Lower lobe of right lung (tissue), 2 donors: Measurements from ENCODE around the gene SCYGR3. TPM values are rescaled to one million over a fixed set of nuclear protein-coding genes. Genes with fewer than 3 reads are reported as not detected.

ENCODE experiments used
- ATAC-seq, 2 donors: fragments of 200-7000 bp; cut with Tn5 transposase; one replicate each; pipeline ENCODE4 v1.9.1; 2020 to 2022; ENCODE audit warnings: mild to moderate bottlenecking in 2 of 2, moderate library complexity in 2 of 2
- DNase-seq: peaks from one replicate; pipeline ENCODE4 v3.0.0-alpha.2; 2020
- H3K27ac ChIP-seq: fragments of 200-600 bp; one replicate; pipeline ENCODE4 v1.8.0; 2022
- H3K27me3 ChIP-seq: fragments of 200-600 bp; one replicate; pipeline ENCODE4 v1.8.0; 2022; ENCODE audit warnings: low read depth
- H3K36me3 ChIP-seq: fragments of 200-600 bp; one replicate; pipeline ENCODE4 v1.8.0; 2022; ENCODE audit warnings: mild to moderate bottlenecking
- H3K4me1 ChIP-seq: fragments of 200-600 bp; one replicate; pipeline ENCODE4 v1.8.0; 2022
- H3K4me3 ChIP-seq: fragments of 200-600 bp; one replicate; pipeline ENCODE4 v1.8.0; 2022; ENCODE audit warnings: mild to moderate bottlenecking
- H3K9me3 ChIP-seq: fragments of 200-600 bp; one replicate; pipeline ENCODE4 v1.8.0; 2022
- CTCF ChIP-seq: fragments of 200-600 bp; IDR thresholded peaks from one replicate; pipeline ENCODE4 v1.8.0; 2022; ENCODE audit warnings: antibody characterized with exemption, mild to moderate bottlenecking
- intact Hi-C: fragments of 100-400 bp; cut with DNase I; formaldehyde crosslinking; loops from one replicate; pipeline ENCODE4 v1.11.0; 2022
- total RNA-seq: library from RNA; stranded (reverse); fragmentation: NEBNext Ultra II Directional; extraction: Animal tissue kit (Norgen Biotek cat#: 25700); gene quantifications from one replicate; pipeline ENCODE4 v1.2.1, GENCODE V29; 2021
- donor health status: DM: no; HTN: yes; CAD: no; lungs with severe emphysema.

SCYGR3 gene
- total RNA-seq, 1 donor from 2014 or later = not detected

GRCh38 chr2:227577555-227577954 lies 37.1 kb downstream of the SCYGR3 start:
- no peaks in the 10 kb centered on the region for H3K27me3 ChIP-seq
- no peak for ATAC-seq
- intact Hi-C loops = no loop called here

GRCh38 chr2:227576812-227577211 lies 37.8 kb downstream of the SCYGR3 start:
- no peak for ATAC-seq
- Histone ChIP-seq H3K36me3 (no peaks in the 10 kb centered on the region), H3K27me3 (no peaks in the 10 kb centered on the region), H3K4me3 (no peak overlapping the region), H3K9me3 (no peaks in the 10 kb centered on the region), H3K4me1 (no peaks in the 10 kb centered on the region), H3K27ac (no peak overlapping the region)
- no peak for DNase-seq
- intact Hi-C loops = no loop called here
- no peak for TF ChIP-seq CTCF

More at GRCh38 chr2:227577555-227577954, 37.1 kb downstream of the SCYGR3 start:
- Histone ChIP-seq H3K4me3 (no peak overlapping the region), H3K9me3 (no peaks in the 10 kb centered on the region), H3K4me1 (no peaks in the 10 kb centered on the region), H3K27ac (no peak overlapping the region), H3K36me3 (no peaks in the 10 kb centered on the region)
- DNase-seq = no peak
- no peak for TF ChIP-seq CTCF

- Histone ChIP-seq H3K4me3 (no peak overlapping the region), H3K27me3 (no peaks in the 10 kb centered on the region), H3K9me3 (no peaks in the 10 kb centered on the region), H3K27ac (no peak overlapping the region), H3K4me1 (no peaks in the 10 kb centered on the region), H3K36me3 (no peaks in the 10 kb centered on the region)
- intact Hi-C loops = no loop called here
- ATAC-seq (no peak), DNase-seq (no peak)
- TF ChIP-seq CTCF = no peak
These were observed 38.5 kb downstream of the SCYGR3 start for GRCh38 chr2:227576110-227576509.

GRCh38 chr2:227570615-227571014 lies 44.0 kb downstream of the SCYGR3 start:
- no peak for DNase-seq
- H3K27ac ChIP-seq = no peak overlapping the region
- intact Hi-C loops = no loop called here
- no peaks in the 10 kb centered on the region for H3K36me3 ChIP-seq
- no peak for ATAC-seq
- no peak overlapping the region for H3K4me3 ChIP-seq
- H3K27me3 ChIP-seq = no peaks in the 10 kb centered on the region
- no peaks in the 10 kb centered on the region for H3K4me1 ChIP-seq
- no peaks in the 10 kb centered on the region for H3K9me3 ChIP-seq
- TF ChIP-seq CTCF = no peak

- intact Hi-C loops = no loop called here
- TF ChIP-seq CTCF = no peak
- Histone ChIP-seq H3K27ac (no peak overlapping the region), H3K36me3 (peaks cover 5% of the 10 kb centered on the region), H3K4me1 (no peaks in the 10 kb centered on the region), H3K4me3 (no peak overlapping the region), H3K9me3 (no peaks in the 10 kb centered on the region), H3K27me3 (no peaks in the 10 kb centered on the region)
- no peak for ATAC-seq
- DNase-seq = no peak
These were observed 45.8 kb downstream of the SCYGR3 start for GRCh38 chr2:227568852-227569169.

- no peaks in the 10 kb centered on the region for H3K9me3 ChIP-seq
- ATAC-seq = no peak
- H3K27me3 ChIP-seq = no peaks in the 10 kb centered on the region
- no peak for TF ChIP-seq CTCF
- no peak overlapping the region for H3K4me3 ChIP-seq
- DNase-seq = no peak
- intact Hi-C loops = no loop called here
- H3K36me3 ChIP-seq = peaks cover 5% of the 10 kb centered on the region
- H3K27ac ChIP-seq = no peak overlapping the region
- no peaks in the 10 kb centered on the region for H3K4me1 ChIP-seq
These were observed 48.6 kb downstream of the SCYGR3 start for GRCh38 chr2:227566012-227566411.
